Suprapubic skin (tissue), 4 donors: Measurements from ENCODE around the gene KIF14. TPM values are rescaled to one million over a fixed set of nuclear protein-coding genes. Genes with fewer than 3 reads are reported as not detected.
"Not testable (repeated sequence)": the region's sequence is repeated elsewhere in the genome, so short reads cannot be mapped to it uniquely, and the experiment has no call there.

Experiments
- DNase-seq, 2 donors: peaks; one replicate each; pipeline ENCODE4 v3.0.0-alpha.2; 2019; ENCODE audit warnings: low spot score in 2 of 2
- H3K27ac ChIP-seq: fragments of 200-600 bp; sonication (generic); one replicate; pipeline ENCODE4 v1.5.1; 2019
- H3K27me3 ChIP-seq: fragments of 200-600 bp; sonication (generic); one replicate; pipeline ENCODE4 v1.5.1; 2019
- H3K36me3 ChIP-seq: fragments of 200-600 bp; sonication (generic); one replicate; pipeline ENCODE4 v1.5.1; 2019
- H3K4me1 ChIP-seq: fragments of 200-600 bp; sonication (generic); one replicate; pipeline ENCODE4 v1.5.1; 2019
- H3K4me3 ChIP-seq: fragments of 200-600 bp; sonication (generic); one replicate; pipeline ENCODE4 v1.5.1; 2019; ENCODE audit warnings: mild to moderate bottlenecking
- H3K9me3 ChIP-seq: fragments of 200-600 bp; sonication (generic); one replicate; pipeline ENCODE4 v1.5.1; 2019
- CTCF ChIP-seq, 2 donors: fragments of 200-600 bp in 1 of 2; fragments of 450-650 bp in 1 of 2; sonication (generic) in 1 of 2; IDR thresholded peaks; one replicate each; pipeline ENCODE4 v1.5.1; 2016 to 2019; ENCODE audit warnings: antibody characterized with exemption in 2 of 2, mild to moderate bottlenecking in 1 of 2, moderate library complexity in 1 of 2
- EP300 ChIP-seq: sonication (generic); formaldehyde crosslinking; IDR thresholded peaks from one replicate; pipeline ENCODE4 v1.6.1; 2017; ENCODE audit warnings: antibody characterized with exemption
- POLR2A ChIP-seq, 2 donors: fragments of 450-650 bp; IDR thresholded peaks; one replicate each; pipeline ENCODE4 v1.6.1; 2017; ENCODE audit warnings: antibody characterized with exemption in 2 of 2, mild to moderate bottlenecking in 2 of 2, moderate library complexity in 2 of 2
- POLR2AphosphoS5 ChIP-seq, 3 donors: sonication (generic); formaldehyde crosslinking; IDR thresholded peaks; one replicate each; pipeline ENCODE4 v1.6.1; 2017; ENCODE audit warnings: antibody characterized with exemption in 3 of 3
- WGBS: methylation state at CpG from one replicate; pipeline ENCODE4 v1.1.5; 2018; 5-methylcytosine and 5-hydroxymethylcytosine counted together
- total RNA-seq, 4 donors: library from RNA; depleted of rRNA; stranded (reverse); fragments of >200 nt; gene quantifications; one replicate each; pipeline ENCODE4 v1.1.0, GENCODE V29; 2016

KIF14 gene
- total RNA-seq, 4 donors from 2014 or later: 0.72 to 1.6 (median 1.5) TPM

GRCh38 chr1:200527670-200528069 lies 92.9 kb downstream of the KIF14 start:
- Histone ChIP-seq H3K27ac (no peak overlapping the region), H3K9me3 (no peaks in the 10 kb centered on the region), H3K27me3 (no peaks in the 10 kb centered on the region), H3K4me3 (no peak overlapping the region), H3K36me3 (no peaks in the 10 kb centered on the region), H3K4me1 (no peaks in the 10 kb centered on the region)
- TF ChIP-seq CTCF (IDR thresholded peaks at IDR 0.05) (no peak), POLR2AphosphoS5 (IDR thresholded peaks at IDR 0.05) (no peak), EP300 (no peak), POLR2A (IDR thresholded peaks at IDR 0.05) (no peak)
- 91% methylated on average over 4 of the region's 4 CpGs for WGBS
- no peak for DNase-seq

GRCh38 chr1:200526709-200527612 lies 93.6 kb downstream of the KIF14 start:
- H3K4me3 ChIP-seq: no peak overlapping the region
- TF ChIP-seq POLR2AphosphoS5 (IDR thresholded peaks at IDR 0.05) (no peak), EP300 (no peak), POLR2A (IDR thresholded peaks at IDR 0.05) (no peak), CTCF (IDR thresholded peaks at IDR 0.05) (no peak)
- no peaks in the 10 kb centered on the region for H3K9me3 ChIP-seq
- no peak overlapping the region for H3K27ac ChIP-seq
- H3K4me1 ChIP-seq: no peaks in the 10 kb centered on the region
- no peaks in the 10 kb centered on the region for H3K36me3 ChIP-seq
- WGBS: 78% methylated on average over 4 of the region's 5 CpGs
- DNase-seq: no peak
- no peaks in the 10 kb centered on the region for H3K27me3 ChIP-seq

DNA sequence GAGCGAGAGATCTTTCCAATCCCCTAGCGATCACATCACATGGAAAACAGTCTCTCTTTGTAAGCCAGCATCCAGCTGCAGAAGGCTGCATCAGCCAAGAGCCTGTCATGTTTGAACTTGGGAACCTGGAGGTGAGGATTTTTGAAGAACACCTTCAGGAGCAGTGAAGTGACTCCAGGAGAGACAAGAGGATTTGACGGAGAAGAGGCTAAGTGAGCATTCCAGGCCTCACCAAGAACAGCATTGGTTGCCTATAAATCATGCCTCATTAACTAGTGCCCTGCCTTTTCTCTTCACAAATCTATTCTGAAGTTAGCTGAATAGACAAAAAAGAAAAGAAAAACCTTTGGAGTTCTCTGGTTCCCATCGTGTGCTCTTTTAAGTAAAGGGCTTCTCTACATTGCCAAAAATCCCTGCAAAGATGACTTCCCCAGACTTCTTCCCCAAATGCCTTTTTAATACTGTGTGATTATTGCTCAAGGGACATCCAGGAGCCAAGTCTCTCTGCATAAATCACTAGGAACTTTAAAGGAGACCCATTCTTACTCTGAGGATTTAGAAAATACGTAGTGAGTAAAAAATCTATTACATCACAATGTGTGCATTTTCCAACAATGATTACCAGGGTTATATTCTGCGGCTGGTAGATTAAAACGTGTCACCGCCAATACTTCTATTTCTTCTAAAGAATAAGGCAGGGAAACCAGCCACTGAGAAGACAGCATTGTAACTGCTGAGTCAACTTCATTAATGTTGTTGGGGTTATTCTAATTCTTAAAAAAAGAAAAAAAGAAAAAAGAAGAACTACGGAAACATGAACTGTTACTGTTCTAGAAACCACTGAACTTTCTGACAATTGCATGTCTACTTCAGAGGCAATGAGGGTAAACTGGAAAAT lies 95.2 kb downstream of the KIF14 start:
- H3K4me1 ChIP-seq: no peaks in the 10 kb centered on the region
- no peak overlapping the region for H3K27ac ChIP-seq
- no peaks in the 10 kb centered on the region for H3K27me3 ChIP-seq
- no peaks in the 10 kb centered on the region for H3K36me3 ChIP-seq
- TF ChIP-seq POLR2AphosphoS5 (IDR thresholded peaks at IDR 0.05): no peak
- no peak for TF ChIP-seq POLR2A (IDR thresholded peaks at IDR 0.05)
- TF ChIP-seq CTCF (IDR thresholded peaks at IDR 0.05): no peak
- TF ChIP-seq EP300: no peak
- DNase-seq: no peak
- 45% methylated on average over 9 of the region's 9 CpGs for WGBS
- no peak overlapping the region for H3K4me3 ChIP-seq
- H3K9me3 ChIP-seq: no peaks in the 10 kb centered on the region

DNA sequence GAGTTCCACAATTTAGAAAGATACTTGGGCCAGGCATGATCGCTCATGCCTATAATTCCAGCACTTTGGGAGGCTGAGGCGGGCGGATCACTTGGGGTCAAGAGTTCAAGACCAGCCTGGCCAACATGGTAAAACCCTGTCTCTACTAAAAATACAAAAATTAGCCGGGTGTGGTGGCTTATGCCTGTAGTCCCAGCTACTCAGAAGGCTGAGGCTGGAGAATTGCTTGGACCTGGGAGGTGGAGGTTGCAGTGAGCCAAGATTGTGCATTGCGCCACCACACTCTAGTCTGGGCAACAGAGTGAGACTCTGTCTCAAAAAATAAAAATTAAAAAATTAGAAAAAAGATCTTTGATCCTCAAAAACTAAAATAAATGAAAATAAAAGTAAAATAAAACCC lies 96.0 kb downstream of the KIF14 start:
- 82% methylated on average over 5 of the region's 5 CpGs for WGBS
- H3K27ac ChIP-seq: not testable (repeated sequence)

DNA sequence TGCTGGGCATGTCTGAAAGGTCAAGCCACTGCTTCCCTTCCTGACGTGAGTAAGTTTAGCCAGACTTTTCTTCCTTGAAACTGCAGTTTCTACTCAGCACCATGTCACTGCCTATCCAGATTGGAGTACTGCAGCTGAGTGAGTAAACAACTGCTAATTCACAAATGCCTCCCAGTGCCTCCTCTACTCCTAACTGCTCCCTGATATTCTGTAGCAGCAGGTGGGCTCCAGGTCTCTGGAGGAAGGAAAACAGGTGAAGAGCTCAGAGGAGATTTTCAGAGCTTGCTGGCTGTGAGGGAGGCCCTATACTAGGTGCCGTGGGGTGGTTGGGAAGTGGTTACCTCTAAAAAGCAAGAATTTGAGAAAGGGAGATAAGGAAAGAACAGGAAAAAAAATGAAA lies 96.5 kb downstream of the KIF14 start:
- Histone ChIP-seq H3K4me1 (no peaks in the 10 kb centered on the region), H3K4me3 (no peak overlapping the region), H3K27ac (no peak overlapping the region), H3K27me3 (no peaks in the 10 kb centered on the region), H3K9me3 (no peaks in the 10 kb centered on the region), H3K36me3 (no peaks in the 10 kb centered on the region)
- TF ChIP-seq POLR2AphosphoS5 (IDR thresholded peaks at IDR 0.05) (no peak), POLR2A (IDR thresholded peaks at IDR 0.05) (no peak), EP300 (no peak)
- no peak for DNase-seq
- 88% methylated on average over 2 of the region's 2 CpGs for WGBS

More for the DNA sequence above, 96.0 kb downstream of the KIF14 start:
- not testable (repeated sequence) for H3K4me1 ChIP-seq, H3K9me3 ChIP-seq, H3K27me3 ChIP-seq, H3K36me3 ChIP-seq, H3K4me3 ChIP-seq, DNase-seq

DNA sequence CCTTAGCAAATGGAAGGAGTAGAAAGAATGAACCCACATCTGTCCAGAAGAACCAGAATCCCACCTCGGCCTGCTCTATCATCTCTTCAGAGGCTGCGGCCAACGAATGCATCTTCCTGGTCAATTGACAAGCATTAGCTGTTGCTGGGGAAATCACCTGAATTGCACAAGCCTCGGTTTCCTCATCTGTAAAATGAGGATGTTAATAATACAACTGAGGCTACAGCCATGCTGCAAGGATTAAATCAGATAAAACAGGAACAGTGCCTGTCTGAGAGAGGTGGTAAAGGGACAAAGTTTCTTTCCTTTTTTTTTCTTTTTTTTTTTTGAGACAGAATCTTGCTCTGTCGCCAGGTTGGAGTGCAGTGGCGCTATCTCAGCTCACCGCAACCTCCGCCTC lies 99.8 kb downstream of the KIF14 start:
- no peak overlapping the region for H3K4me3 ChIP-seq
- no peak for DNase-seq
- H3K4me1 ChIP-seq: no peaks in the 10 kb centered on the region
- no peak overlapping the region for H3K27ac ChIP-seq
- TF ChIP-seq POLR2A (IDR thresholded peaks at IDR 0.05) (no peak), EP300 (no peak), POLR2AphosphoS5 (IDR thresholded peaks at IDR 0.05) (no peak), CTCF (IDR thresholded peaks at IDR 0.05) (no peak)
- no peaks in the 10 kb centered on the region for H3K27me3 ChIP-seq
- 93% methylated on average over 8 of the region's 8 CpGs for WGBS
- no peaks in the 10 kb centered on the region for H3K36me3 ChIP-seq
- no peaks in the 10 kb centered on the region for H3K9me3 ChIP-seq
